B cell (primary cell): ENCODE measurements around the gene SPAG5. TPM values are rescaled to one million over a fixed set of nuclear protein-coding genes. Genes with fewer than 3 reads are reported as not detected.

Experiments used
- ATAC-seq: fragments of 200-7000 bp; cut with Tn5 transposase; one replicate; pipeline ENCODE4 v1.10.0; 2021; ENCODE audit warnings: low read depth, mild to moderate bottlenecking, moderate number of reproducible peaks, moderate library complexity
- CTCF ChIA-PET: fragments of 350-600 bp; sonication (Branson Sonifier 250); formaldehyde crosslinking; loops from one replicate; lab custom pipeline; 2021; ENCODE audit warnings: antibody characterized with exemption, inconsistent platforms; lab: Charles Lee
- POLR2A ChIA-PET: fragments of 350-600 bp; sonication (Branson Sonifier 250); formaldehyde crosslinking; loops from one replicate; lab custom pipeline; 2021; ENCODE audit warnings: antibody characterized with exemption; lab: Charles Lee
- DNase-seq: peaks from one replicate; pipeline ENCODE4 v3.0.0; 2013
- H2AFZ ChIP-seq: 2 replicates; pipeline ENCODE4 v1.6.1; 2012; ENCODE audit warnings: mild to moderate bottlenecking, low read depth, low read length; ENCODE audit not compliant: insufficient read depth, poor library complexity, severe bottlenecking
- H3K27ac ChIP-seq, 2 donors: 1 replicate in 1 of 2; 2 replicates in 1 of 2; pipeline ENCODE4 v1.5.1; 2012 to 2013; ENCODE audit warnings: low read length in 2 of 2, mild to moderate bottlenecking in 2 of 2, moderate library complexity in 1 of 2
- H3K27me3 ChIP-seq, 4 experiments: fragments of 200-600 bp in 1 of 4; sonication (generic) in 1 of 4; replicated peaks in 1 of 4; 1 replicate in 2 of 4; 2 replicates in 2 of 4; pipeline versions ENCODE4 v1.6.1 to v1.7.0; 2013 to 2016; ENCODE audit warnings: low read length in 3 of 4, mild to moderate bottlenecking in 2 of 4, mixed read lengths in 1 of 4, moderate library complexity in 1 of 4; ENCODE audit not compliant: insufficient read depth in 4 of 4, control insufficient read depth in 3 of 4; ENCODE audit errors: control extremely low read depth in 1 of 4
- H3K36me3 ChIP-seq, 2 experiments: replicated peaks in 1 of 2; 1 replicate in 1 of 2; 2 replicates in 1 of 2; pipeline versions ENCODE4 v1.6.1 to v1.7.1; 2013; ENCODE audit warnings: low read length in 1 of 2; ENCODE audit not compliant: insufficient read depth in 2 of 2, control insufficient read depth in 1 of 2; ENCODE audit errors: control extremely low read depth in 1 of 2, extremely low read depth in 1 of 2
- H3K4me1 ChIP-seq, 2 donors: fragments of 200-600 bp in 1 of 2; sonication (generic) in 1 of 2; 1 replicate in 1 of 2; 2 replicates in 1 of 2; pipeline versions ENCODE4 v1.5.1 to v1.6.1; 2013 to 2017; ENCODE audit warnings: low read length in 2 of 2; ENCODE audit not compliant: control insufficient read depth in 2 of 2, insufficient read depth in 2 of 2
- H3K4me2 ChIP-seq: replicated peaks from 2 replicates; pipeline ENCODE3; 2012; ENCODE audit warnings: mild to moderate bottlenecking, low read depth, low read length; ENCODE audit not compliant: poor library complexity, severe bottlenecking
- H3K4me3 ChIP-seq, 5 experiments: fragments of 200-600 bp in 1 of 5; sonication (generic) in 1 of 5; 1 replicate in 3 of 5; 2 replicates in 2 of 5; pipeline versions ENCODE4 v1.5.1 to v1.7.0; 2011 to 2016; ENCODE audit warnings: low read length in 4 of 5, mild to moderate bottlenecking in 4 of 5, low read depth in 2 of 5, control low read depth in 1 of 5, moderate library complexity in 1 of 5; ENCODE audit not compliant: insufficient read depth in 1 of 5; ENCODE audit errors: control extremely low read depth in 1 of 5, extremely low read depth in 1 of 5
- H3K79me2 ChIP-seq: fragments of 200-600 bp; sonication (generic); one replicate; pipeline ENCODE4 v1.6.0; 2016; ENCODE audit warnings: low read length; ENCODE audit not compliant: control insufficient read depth, insufficient read depth
- H3K9ac ChIP-seq: fragments of 200-600 bp; sonication (generic); 2 replicates; pipeline ENCODE4 v1.6.1; 2017; ENCODE audit warnings: mild to moderate bottlenecking, low read length, moderate library complexity
- H3K9me3 ChIP-seq, 3 donors: one replicate each; pipeline versions ENCODE4 v1.6.1 to v1.7.1; 2013; ENCODE audit warnings: low read length in 2 of 3; ENCODE audit not compliant: control insufficient read depth in 2 of 3, insufficient read depth in 1 of 3; ENCODE audit errors: control extremely low read depth in 1 of 3
- H4K20me1 ChIP-seq: 2 replicates; pipeline ENCODE4 v1.6.0; 2012; ENCODE audit warnings: mild to moderate bottlenecking, low read length; ENCODE audit not compliant: insufficient read depth, control insufficient read depth, poor library complexity, severe bottlenecking
- H3K27ac Mint-ChIP-seq: one replicate; pipeline ENCODE4 v1.8.0; 2021; ENCODE audit warnings: mixed read lengths
- H3K27me3 Mint-ChIP-seq: one replicate; pipeline ENCODE4 v1.8.0; 2021; ENCODE audit warnings: mixed read lengths
- H3K4me1 Mint-ChIP-seq: one replicate; pipeline ENCODE4 v1.8.0; 2021; ENCODE audit warnings: mixed read lengths
- H3K4me3 Mint-ChIP-seq: one replicate; pipeline ENCODE4 v1.8.0; 2021; ENCODE audit warnings: mixed read lengths
- H3K9me3 Mint-ChIP-seq: one replicate; pipeline ENCODE4 v1.8.0; 2022; ENCODE audit warnings: mixed read lengths; ENCODE audit not compliant: insufficient read depth
- EZH2 ChIP-seq: IDR thresholded peaks from 2 replicates; pipeline ENCODE4 v1.6.1; 2012; ENCODE audit warnings: borderline replicate concordance, low read depth, mild to moderate bottlenecking, moderate library complexity, low read length; ENCODE audit not compliant: insufficient read depth, poor library complexity, severe bottlenecking
- WGBS: methylation state at CpG from one replicate; pipeline ENCODE4 v1.1.5; 2013; ENCODE audit warnings: missing lambda C conversion rate; ENCODE audit not compliant: insufficient coverage; 5-methylcytosine and 5-hydroxymethylcytosine counted together
- intact Hi-C: fragments of 100-400 bp; cut with micrococcal nuclease; formaldehyde crosslinking; loops from one replicate; pipeline ENCODE4 v1.10.0; 2022
- polyA plus RNA-seq: library from polyadenylated mRNA; depleted of rRNA; stranded (reverse); fragments of >200 nt; gene quantifications from 2 replicates; pipeline ENCODE4 v1.2.3, GENCODE V29; 2012
- total RNA-seq, 2 donors: library from RNA; stranded (reverse); fragments of 120-200 nt in 1 of 2; gene quantifications; 1 replicate in 1 of 2; 2 replicates in 1 of 2; pipeline versions ENCODE4 v1.2.3 to v1.2.4, GENCODE V29; 2013 to 2022
- TF ChIP-seq, protein P1 (sequence below): fragments of 200-600 bp; IDR thresholded peaks from one replicate; pipeline ENCODE4 v1.8.0; 2022; ENCODE audit warnings: antibody characterized with exemption, mild to moderate bottlenecking

The SPAG5 gene
- total and polyA plus RNA-seq, 2 donors (not counting 1 experiment from before 2014, with no cell fraction given), result 4.7 to 8.0 TPM

DNA sequence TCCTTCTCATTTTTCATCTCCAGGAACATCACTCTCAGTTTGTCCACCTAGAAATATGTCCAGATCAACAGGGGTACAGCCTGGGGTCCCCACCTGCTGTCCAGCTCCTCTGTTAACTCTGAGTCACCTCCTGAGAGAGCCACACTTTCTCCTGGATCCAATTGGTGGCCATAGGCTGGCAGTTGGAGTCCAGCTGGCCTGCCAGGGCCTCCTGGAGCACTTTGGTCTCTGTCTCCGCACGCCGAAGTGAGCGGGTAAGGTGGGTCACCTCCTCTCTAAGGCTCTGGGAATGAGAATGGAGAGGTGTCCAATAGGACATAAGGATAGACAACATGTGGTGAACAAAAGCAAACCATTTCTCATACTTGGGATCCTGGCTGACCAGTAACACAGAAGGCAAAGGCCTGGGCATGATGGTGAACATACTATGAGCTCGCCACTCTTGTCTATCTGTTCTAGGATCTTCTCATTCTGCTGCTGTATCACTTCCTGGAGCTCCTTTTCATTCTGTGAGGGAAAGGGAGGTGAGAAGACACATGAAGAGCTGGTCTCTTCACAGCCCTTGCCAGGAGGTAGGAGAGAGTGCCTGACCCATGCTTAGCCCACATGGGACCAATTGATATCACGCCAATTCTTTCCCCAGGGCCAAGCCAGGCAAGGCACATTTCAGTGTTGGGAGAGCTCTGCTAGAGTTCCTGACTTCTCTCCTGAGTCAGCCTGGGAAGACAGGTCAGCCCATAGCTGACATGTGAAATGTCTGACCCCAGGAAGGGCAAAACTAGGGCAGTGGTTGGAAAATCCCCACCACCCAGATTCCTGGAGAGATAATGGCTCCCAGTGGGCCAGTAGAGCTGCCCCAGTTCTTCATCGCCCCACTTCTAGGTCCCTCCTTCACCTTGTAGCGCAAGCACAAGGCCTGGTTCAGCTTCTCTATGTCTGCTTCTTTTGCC, 20.3 kb downstream of the SPAG5 start:
- CTCF ChIA-PET, result interaction anchor here (0.7 to 2.5 kb wide), 5 partner anchors 8 to 220 kb away, joined by 3 to 6 read pairs (median 3); no protein-coding TSS in a partner anchor
- intact Hi-C loops, result loop anchor here (10.0 kb wide), 1 partner anchor 136 kb away; the partner anchor contains the start of genes PROCA1, RAB34 and RPL23A
- Histone ChIP-seq H2AFZ (no peak overlapping the region), H3K4me2 (no peak overlapping the region), H3K4me1 (peaks cover 10 to 17% of the 10 kb centered on the region in 2 donors), H3K4me3 (no peak overlapping the region), H3K9me3 (no peaks in the 10 kb centered on the region), H3K79me2 (peaks cover 30% of the 10 kb centered on the region), H4K20me1 (no peaks in the 10 kb centered on the region), H3K36me3 (peaks cover 0 to 3% of the 10 kb centered on the region in 2 experiments), H3K27me3 (no peaks in the 10 kb centered on the region), H3K27ac (no peak overlapping the region), H3K9ac (no peak overlapping the region)
- H3K9me3 Mint-ChIP-seq, result no peaks in the 10 kb centered on the region
- POLR2A ChIA-PET, result interaction anchor here (1.3 kb wide), 1 partner anchor 19 kb away, joined by 3 read pairs; no protein-coding TSS in a partner anchor
- no peaks in the 10 kb centered on the region for H3K27me3 Mint-ChIP-seq
- no peak overlapping the region for H3K27ac Mint-ChIP-seq
- TF ChIP-seq EZH2, result no peak
- TF ChIP-seq, protein P1, sequence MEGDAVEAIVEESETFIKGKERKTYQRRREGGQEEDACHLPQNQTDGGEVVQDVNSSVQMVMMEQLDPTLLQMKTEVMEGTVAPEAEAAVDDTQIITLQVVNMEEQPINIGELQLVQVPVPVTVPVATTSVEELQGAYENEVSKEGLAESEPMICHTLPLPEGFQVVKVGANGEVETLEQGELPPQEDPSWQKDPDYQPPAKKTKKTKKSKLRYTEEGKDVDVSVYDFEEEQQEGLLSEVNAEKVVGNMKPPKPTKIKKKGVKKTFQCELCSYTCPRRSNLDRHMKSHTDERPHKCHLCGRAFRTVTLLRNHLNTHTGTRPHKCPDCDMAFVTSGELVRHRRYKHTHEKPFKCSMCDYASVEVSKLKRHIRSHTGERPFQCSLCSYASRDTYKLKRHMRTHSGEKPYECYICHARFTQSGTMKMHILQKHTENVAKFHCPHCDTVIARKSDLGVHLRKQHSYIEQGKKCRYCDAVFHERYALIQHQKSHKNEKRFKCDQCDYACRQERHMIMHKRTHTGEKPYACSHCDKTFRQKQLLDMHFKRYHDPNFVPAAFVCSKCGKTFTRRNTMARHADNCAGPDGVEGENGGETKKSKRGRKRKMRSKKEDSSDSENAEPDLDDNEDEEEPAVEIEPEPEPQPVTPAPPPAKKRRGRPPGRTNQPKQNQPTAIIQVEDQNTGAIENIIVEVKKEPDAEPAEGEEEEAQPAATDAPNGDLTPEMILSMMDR, result no peak
- ATAC-seq, result no peak
- H3K4me3 Mint-ChIP-seq, result no peak overlapping the region
- DNase-seq, result no peak
- 100% methylated on average over 6 of the region's 8 CpGs for WGBS
- peaks cover 14% of the 10 kb centered on the region for H3K4me1 Mint-ChIP-seq
